Measurements from ENCODE around the gene ZNF609.

The ZNF609 gene

DNA sequence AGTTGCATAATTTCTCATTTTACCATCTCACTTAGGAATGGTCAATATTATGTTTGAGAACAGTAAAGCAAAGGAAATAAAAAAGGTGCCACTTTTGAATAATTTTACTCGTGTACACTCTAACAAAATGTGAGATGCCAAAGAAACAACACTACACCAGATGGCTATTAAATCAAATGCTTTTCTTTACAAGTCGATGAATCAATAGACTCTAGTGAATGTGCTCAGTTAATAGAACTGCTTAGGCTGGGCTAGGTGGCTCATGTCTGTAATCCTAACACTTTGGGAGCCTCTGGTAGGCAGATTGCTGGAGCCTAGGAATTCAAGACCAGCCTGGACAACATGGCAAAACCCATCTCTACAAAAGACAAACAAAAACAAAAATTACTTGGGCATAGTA, 87.9 kb downstream of the ZNF609 start:
- H3K4me1 Mint-ChIP-seq = peaks cover 27% of the 10 kb centered on the region
- H3K27me3 Mint-ChIP-seq (ENCODE audit: low read depth) = no peaks in the 10 kb centered on the region
- H3K27ac Mint-ChIP-seq = peak overlapping the region in 1 of 3 experiments; percentile 54
- peaks cover 13% of the 10 kb centered on the region for H3K36me3 Mint-ChIP-seq (ENCODE audit: low read depth)
- H3K4me3 Mint-ChIP-seq = no peak overlapping the region
- TF ChIP-seq, protein P1, sequence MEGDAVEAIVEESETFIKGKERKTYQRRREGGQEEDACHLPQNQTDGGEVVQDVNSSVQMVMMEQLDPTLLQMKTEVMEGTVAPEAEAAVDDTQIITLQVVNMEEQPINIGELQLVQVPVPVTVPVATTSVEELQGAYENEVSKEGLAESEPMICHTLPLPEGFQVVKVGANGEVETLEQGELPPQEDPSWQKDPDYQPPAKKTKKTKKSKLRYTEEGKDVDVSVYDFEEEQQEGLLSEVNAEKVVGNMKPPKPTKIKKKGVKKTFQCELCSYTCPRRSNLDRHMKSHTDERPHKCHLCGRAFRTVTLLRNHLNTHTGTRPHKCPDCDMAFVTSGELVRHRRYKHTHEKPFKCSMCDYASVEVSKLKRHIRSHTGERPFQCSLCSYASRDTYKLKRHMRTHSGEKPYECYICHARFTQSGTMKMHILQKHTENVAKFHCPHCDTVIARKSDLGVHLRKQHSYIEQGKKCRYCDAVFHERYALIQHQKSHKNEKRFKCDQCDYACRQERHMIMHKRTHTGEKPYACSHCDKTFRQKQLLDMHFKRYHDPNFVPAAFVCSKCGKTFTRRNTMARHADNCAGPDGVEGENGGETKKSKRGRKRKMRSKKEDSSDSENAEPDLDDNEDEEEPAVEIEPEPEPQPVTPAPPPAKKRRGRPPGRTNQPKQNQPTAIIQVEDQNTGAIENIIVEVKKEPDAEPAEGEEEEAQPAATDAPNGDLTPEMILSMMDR (IDR thresholded peaks at IDR 0.05; ENCODE audit: unreplicated experiment in 3 of 3) = no peak
- H3K9me3 Mint-ChIP-seq = no peaks in the 10 kb centered on the region

DNA sequence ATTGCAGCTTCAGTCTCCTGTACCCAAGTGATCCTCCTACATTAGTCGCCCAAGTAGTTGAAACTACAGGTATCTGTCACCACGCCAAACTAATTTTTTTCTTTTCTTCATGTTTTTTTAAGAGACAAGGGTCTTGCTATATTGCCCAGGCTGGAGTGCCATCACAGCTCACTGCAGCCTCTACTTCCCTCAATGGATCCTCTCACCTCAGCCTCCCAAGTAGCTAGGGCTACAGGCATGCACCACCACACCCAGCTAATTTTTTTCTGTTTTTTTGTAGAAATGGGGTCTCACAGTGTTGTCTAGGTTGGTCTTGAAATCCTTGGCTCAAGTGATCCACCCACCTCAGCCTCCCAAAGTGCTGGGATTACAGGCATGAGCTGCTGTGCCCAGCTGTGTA, 89.5 kb downstream of the ZNF609 start:
- H3K27ac Mint-ChIP-seq = no peak overlapping the region
- peaks cover 10% of the 10 kb centered on the region for H3K36me3 Mint-ChIP-seq (ENCODE audit: low read depth)
- TF ChIP-seq, protein P1 (IDR thresholded peaks at IDR 0.05; ENCODE audit: unreplicated experiment in 3 of 3) = no peak
- no peaks in the 10 kb centered on the region for H3K9me3 Mint-ChIP-seq
- no peak overlapping the region for H3K4me3 Mint-ChIP-seq
- no peaks in the 10 kb centered on the region for H3K27me3 Mint-ChIP-seq (ENCODE audit: low read depth)
- peaks cover 20% of the 10 kb centered on the region for H3K4me1 Mint-ChIP-seq

DNA sequence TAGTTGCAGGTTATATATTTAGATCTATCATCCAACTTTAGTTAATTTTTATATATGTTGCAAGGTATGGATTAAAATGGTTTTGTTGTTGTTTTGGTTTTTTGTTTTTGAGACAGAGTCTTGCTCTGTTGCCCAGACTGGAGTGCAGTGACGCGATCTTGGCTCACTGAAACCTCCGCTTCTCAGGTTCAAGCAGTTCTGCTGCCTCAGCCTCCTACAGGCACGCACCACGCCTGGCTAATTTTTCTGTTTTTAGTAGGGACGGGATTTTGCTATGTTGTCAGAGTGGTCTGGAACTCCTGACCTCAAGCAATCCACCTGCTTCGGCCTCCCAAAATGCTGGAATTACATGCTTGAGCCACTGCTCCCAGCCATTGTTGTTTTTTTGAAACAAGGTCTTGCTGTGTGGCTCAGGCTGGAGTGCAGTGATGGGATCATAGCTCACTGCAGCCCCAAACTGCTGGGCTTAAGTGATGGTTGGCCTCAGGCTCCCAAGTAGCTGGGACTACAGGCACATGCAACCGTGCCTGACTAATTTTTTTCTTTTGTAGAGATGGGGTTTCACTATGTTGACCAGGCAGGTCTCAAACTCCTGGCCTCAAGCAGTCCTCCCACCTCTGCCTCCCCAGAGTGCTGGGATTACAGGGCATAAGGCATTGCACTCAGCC, 92.0 kb downstream of the ZNF609 start:
- H3K36me3 Mint-ChIP-seq (ENCODE audit: low read depth) = no peaks in the 10 kb centered on the region
- TF ChIP-seq, protein P1 (IDR thresholded peaks at IDR 0.05; ENCODE audit: unreplicated experiment in 3 of 3) = no peak
- no peaks in the 10 kb centered on the region for H3K27me3 Mint-ChIP-seq (ENCODE audit: low read depth)
- peak overlapping the region; percentile 15 to 47 (median 27) for H3K27ac Mint-ChIP-seq
- H3K4me1 Mint-ChIP-seq = peaks cover 14% of the 10 kb centered on the region
- H3K4me3 Mint-ChIP-seq = no peak overlapping the region
- H3K9me3 Mint-ChIP-seq = no peaks in the 10 kb centered on the region

DNA sequence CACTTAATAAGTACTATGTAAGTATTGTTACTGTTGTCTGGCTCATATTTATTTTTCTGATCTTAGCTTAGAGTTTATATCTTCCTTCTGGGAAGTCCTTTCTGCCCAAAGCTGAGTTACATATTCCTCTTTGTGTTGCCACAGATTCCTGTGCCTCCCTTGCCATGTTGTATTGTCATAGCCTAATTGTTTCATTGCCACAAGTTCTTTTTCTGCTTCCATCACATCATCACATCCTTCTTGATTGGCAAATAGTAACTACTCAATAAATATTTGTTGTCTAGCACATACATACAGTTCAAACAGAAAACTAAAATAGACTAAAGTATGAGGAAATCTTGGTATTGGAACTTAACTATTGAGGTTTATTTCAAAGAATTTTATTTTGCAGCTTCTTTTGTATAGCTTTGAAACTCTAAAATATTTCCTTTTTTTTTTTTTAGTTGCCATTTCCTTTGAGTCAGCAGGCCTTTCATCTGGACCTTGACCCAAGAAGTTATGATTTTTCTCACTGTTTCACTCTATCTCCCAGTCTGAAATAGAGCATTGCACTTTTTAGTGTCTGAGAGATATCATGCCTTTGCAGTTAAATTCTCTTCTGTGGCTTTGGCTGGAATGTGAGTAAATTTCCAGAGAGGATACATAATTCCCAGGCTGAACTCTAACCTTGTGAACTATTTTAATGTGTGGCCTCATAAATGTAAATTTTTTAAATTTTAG, 98.2 kb downstream of the ZNF609 start:
- TF ChIP-seq, protein P1 (IDR thresholded peaks at IDR 0.05; ENCODE audit: unreplicated experiment in 3 of 3) = no peak
- peaks cover 10% of the 10 kb centered on the region for H3K36me3 Mint-ChIP-seq (ENCODE audit: low read depth)
- H3K27me3 Mint-ChIP-seq (ENCODE audit: low read depth) = no peaks in the 10 kb centered on the region
- H3K4me1 Mint-ChIP-seq = peaks cover 39% of the 10 kb centered on the region
- H3K4me3 Mint-ChIP-seq = no peak overlapping the region
- H3K27ac Mint-ChIP-seq = peak overlapping the region; percentile 25 to 56 (median 41)
- no peaks in the 10 kb centered on the region for H3K9me3 Mint-ChIP-seq

DNA sequence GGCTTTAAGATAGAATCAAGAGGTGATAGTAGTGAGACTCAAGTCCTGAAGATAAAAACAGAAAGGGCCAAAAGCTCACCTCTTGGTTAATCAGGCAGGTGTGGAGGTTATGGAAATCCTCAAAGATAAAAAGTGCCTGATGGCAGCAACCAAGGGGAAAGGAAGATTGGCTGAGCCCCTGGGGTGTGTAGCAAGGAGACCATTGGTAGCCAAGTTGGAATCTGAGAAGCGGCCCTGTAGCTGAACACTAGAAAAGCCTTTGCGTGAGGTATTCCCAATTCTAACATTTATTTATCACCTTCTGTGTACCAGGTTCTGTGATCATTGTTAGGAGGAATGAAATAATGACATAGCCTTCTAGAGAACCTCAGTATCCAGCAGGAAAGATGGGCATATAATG, 98.9 kb downstream of the ZNF609 start:
- H3K4me1 Mint-ChIP-seq = peaks cover 34% of the 10 kb centered on the region
- H3K36me3 Mint-ChIP-seq (ENCODE audit: low read depth) = peaks cover 13% of the 10 kb centered on the region
- peak overlapping the region; percentile 25 to 56 (median 41) for H3K27ac Mint-ChIP-seq
- no peaks in the 10 kb centered on the region for H3K9me3 Mint-ChIP-seq
- TF ChIP-seq, protein P1 (IDR thresholded peaks at IDR 0.05; ENCODE audit: unreplicated experiment in 3 of 3) = no peak
- no peaks in the 10 kb centered on the region for H3K27me3 Mint-ChIP-seq (ENCODE audit: low read depth)
- H3K4me3 Mint-ChIP-seq = no peak overlapping the region

Data from nephron (organoid).